Mucosa of descending colon (tissue), 3 donors: ENCODE measurements around the gene SLC9A9. TPM values are rescaled to one million over a fixed set of nuclear protein-coding genes. Genes with fewer than 3 reads are reported as not detected.

Source experiments
- ATAC-seq: fragments of 200-7000 bp; cut with Tn5 transposase; one replicate; pipeline ENCODE4 v1.9.1; 2020; ENCODE audit warnings: mild to moderate bottlenecking, moderate library complexity
- DNase-seq, 3 donors: peaks; one replicate each; pipeline ENCODE4 v3.0.0-alpha.2; 2020
- H3K36me3 ChIP-seq: fragments of 200-600 bp; one replicate; pipeline ENCODE4 v1.8.0; 2021; ENCODE audit warnings: low read depth, mild to moderate bottlenecking
- H3K4me1 ChIP-seq: fragments of 200-600 bp; one replicate; pipeline ENCODE4 v1.8.0; 2021; ENCODE audit warnings: low read depth, mild to moderate bottlenecking
- H3K4me3 ChIP-seq: fragments of 200-600 bp; one replicate; pipeline ENCODE4 v1.8.0; 2021; ENCODE audit warnings: mild to moderate bottlenecking
- H3K9me3 ChIP-seq: fragments of 200-600 bp; one replicate; pipeline ENCODE4 v1.8.0; 2021; ENCODE audit warnings: mild to moderate bottlenecking
- CTCF ChIP-seq: fragments of 200-600 bp; IDR thresholded peaks from one replicate; pipeline ENCODE4 v1.8.0; 2022; ENCODE audit warnings: antibody characterized with exemption, mild to moderate bottlenecking
- intact Hi-C, 2 donors: fragments of 100-400 bp; cut with DNase I in 1 of 2; cut with micrococcal nuclease in 1 of 2; formaldehyde crosslinking; loops; one replicate each; pipeline versions ENCODE4 v1.11.0 to v1.11.1; 2022; cut with DNase I, micrococcal nuclease
- total RNA-seq, 3 donors: library from RNA; stranded (reverse); fragmentation: NEBNext Ultra II Directional in 2 of 3; extraction: Animal tissue kit (Norgen Biotek cat#: 25700) in 2 of 3; gene quantifications; one replicate each; pipeline versions ENCODE4 v1.2.1 to v1.2.4, GENCODE V29; 2021 to 2023
- donor health status: DM: no; HTN: no; CAD: no; lungs with moderate emphysema.
- donor health status: DM: no; HTN: no; CAD: no.
- donor health status: DM: no; HTN: yes; CAD: no.

The SLC9A9 gene
- total RNA-seq, 3 donors from 2014 or later, result 3.2 to 18.2 (median 6.8) TPM

- Histone ChIP-seq H3K36me3 (no peaks in the 10 kb centered on the region), H3K4me1 (peaks cover 9% of the 10 kb centered on the region), H3K4me3 (no peak overlapping the region), H3K9me3 (no peaks in the 10 kb centered on the region)
- ATAC-seq (no peak), DNase-seq (no peak)
- intact Hi-C loops, result no loop called here
- TF ChIP-seq CTCF, result no peak
These were observed 271.5 kb downstream of the SLC9A9 start for GRCh38 chr3:143576568-143577270.

- DNase-seq (no peak), ATAC-seq (no peak)
- H3K36me3 ChIP-seq, result no peaks in the 10 kb centered on the region
- H3K4me1 ChIP-seq, result peaks cover 9% of the 10 kb centered on the region
- intact Hi-C loops, result no loop called here
- no peak overlapping the region for H3K4me3 ChIP-seq
- TF ChIP-seq CTCF, result no peak
- H3K9me3 ChIP-seq, result no peaks in the 10 kb centered on the region
These were observed 273.3 kb downstream of the SLC9A9 start for GRCh38 chr3:143574933-143575332.

GRCh38 chr3:143573610-143574303, 274.5 kb downstream of the SLC9A9 start:
- DNase-seq (no peak), ATAC-seq (no peak)
- Histone ChIP-seq H3K4me1 (no peaks in the 10 kb centered on the region), H3K9me3 (no peaks in the 10 kb centered on the region), H3K36me3 (no peaks in the 10 kb centered on the region), H3K4me3 (no peak overlapping the region)
- intact Hi-C loops, result no loop called here
- TF ChIP-seq CTCF, result no peak

DNA sequence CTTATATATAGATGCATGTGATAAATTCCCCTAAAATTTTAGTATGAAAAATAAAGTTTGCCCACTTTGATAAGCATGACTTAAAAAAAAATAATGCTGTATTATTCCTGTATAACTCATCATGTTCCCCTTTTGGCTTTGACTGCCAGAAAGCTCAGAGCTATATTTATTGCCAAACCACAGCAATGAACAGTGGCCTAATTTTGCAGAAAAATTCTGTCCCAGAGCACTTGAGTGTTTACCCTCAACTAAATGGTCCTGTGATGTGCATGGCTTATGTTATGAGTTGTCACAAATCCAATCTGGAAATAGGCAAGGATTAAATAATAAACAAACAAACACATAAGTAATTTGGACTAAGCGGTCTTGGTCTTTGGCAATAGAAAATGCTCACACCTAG, 276.7 kb downstream of the SLC9A9 start:
- Histone ChIP-seq H3K4me3 (no peak overlapping the region), H3K9me3 (no peaks in the 10 kb centered on the region), H3K36me3 (no peaks in the 10 kb centered on the region), H3K4me1 (no peaks in the 10 kb centered on the region)
- ATAC-seq, result no peak
- intact Hi-C loops, result no loop called here
- no peak for TF ChIP-seq CTCF
- no peak for DNase-seq

- H3K9me3 ChIP-seq, result no peaks in the 10 kb centered on the region
- DNase-seq, result no peak
- TF ChIP-seq CTCF, result no peak
- H3K36me3 ChIP-seq, result no peaks in the 10 kb centered on the region
- ATAC-seq, result peak; percentile 84
- H3K4me1 ChIP-seq, result no peaks in the 10 kb centered on the region
- no peak overlapping the region for H3K4me3 ChIP-seq
- intact Hi-C loops, result no loop called here
These were observed 280.4 kb downstream of the SLC9A9 start for GRCh38 chr3:143567823-143568222.
